A549 (cell line): ENCODE data around the gene FARP2. TPM values are rescaled to one million over a fixed set of nuclear protein-coding genes. Genes with fewer than 3 reads are reported as not detected.

Experiments used
- ATAC-seq, 2 experiments: fragments of 200-7000 bp in 1 of 2; fragments of >200 bp in 1 of 2; cut with Nextera tagmentation in 1 of 2; cut with Tn5 transposase in 1 of 2; 3 replicates each; pipeline versions ENCODE4 v1.8.0 to v1.9.1; 2018 to 2020; ENCODE audit warnings: mild to moderate bottlenecking in 1 of 2, moderate library complexity in 1 of 2
- CTCF ChIA-PET: fragments of 300-600 bp; sonication (Branson Sonifier 250); formaldehyde crosslinking; extraction: SDS; loops from one replicate; lab custom pipeline; 2021; ENCODE audit warnings: antibody characterized with exemption, inconsistent platforms; lab: Yijun Ruan, JAX
- POLR2A ChIA-PET: fragments of 350-600 bp; formaldehyde crosslinking; extraction: SDS; loops from one replicate; lab custom pipeline; 2021; ENCODE audit warnings: antibody characterized with exemption, inconsistent platforms; lab: Yijun Ruan, JAX
- DNase-seq, 2 experiments: peaks; one replicate each; pipeline versions ENCODE4 v3.0.0 to v3.0.0-alpha.2; 2011 to 2016; ENCODE audit warnings: low read depth in 1 of 2, low spot score in 1 of 2
- FAIRE-seq: peaks from 2 replicates; lab custom pipeline; 2011; peaks lifted over from hg19 to GRCh38; lab: Jason Lieb, UNC
- H3K27ac ChIP-seq, 2 experiments: fragments of >200 bp; sonication (Bioruptor Twin); formaldehyde crosslinking; 3 replicates each; pipeline ENCODE4 v1.5.1; 2016 to 2017
- H3K4me1 ChIP-seq: fragments of >200 bp; sonication (Bioruptor Twin); formaldehyde crosslinking; 3 replicates; pipeline ENCODE4 v1.6.1; 2016
- H3K4me2 ChIP-seq: fragments of >200 bp; sonication (Bioruptor Twin); formaldehyde crosslinking; 3 replicates; pipeline ENCODE4 v1.6.1; 2016
- H3K4me3 ChIP-seq: fragments of >200 bp; sonication (Bioruptor Twin); formaldehyde crosslinking; 3 replicates; pipeline ENCODE4 v1.5.1; 2016
- H3K9me3 ChIP-seq: fragments of >200 bp; sonication (Bioruptor Twin); formaldehyde crosslinking; 3 replicates; pipeline ENCODE4 v1.6.1; 2016
- CEBPB ChIP-seq, 2 experiments: fragments of >200 bp in 1 of 2; sonication (Bioruptor Twin) in 1 of 2; formaldehyde crosslinking in 1 of 2; IDR thresholded peaks; 2 replicates each; pipeline ENCODE4 v1.6.1; 2012 to 2016
- CHD2 ChIP-seq: fragments of 150-350 bp; IDR thresholded peaks from 2 replicates; pipeline ENCODE4 v1.6.1; 2014; ENCODE audit warnings: low read length; ENCODE audit not compliant: partially characterized antibody
- EHF ChIP-seq: fragments of 250-450 bp; sonication (Bioruptor Pico); IDR thresholded peaks from 2 replicates; pipeline ENCODE4 v1.5.0; 2020; ENCODE audit warnings: mild to moderate bottlenecking
- EP300 ChIP-seq, 2 experiments: fragments of >200 bp; sonication (Bioruptor Twin); formaldehyde crosslinking; IDR thresholded peaks; 2 replicates in 1 of 2; 3 replicates in 1 of 2; pipeline ENCODE4 v1.6.1; 2016 to 2017
- HDAC2 ChIP-seq: fragments of 200-600 bp; sonication (generic); IDR thresholded peaks from 2 replicates; pipeline ENCODE4 v1.6.1; 2016
- HOXB13 ChIP-seq: fragments of 250-450 bp; sonication (Bioruptor Pico); IDR thresholded peaks from 2 replicates; pipeline ENCODE4 v1.5.0; 2020; ENCODE audit warnings: low read depth, mild to moderate bottlenecking, moderate library complexity
- KDM1A ChIP-seq: fragments of 200-600 bp; sonication (generic); IDR thresholded peaks from 2 replicates; pipeline ENCODE4 v1.6.1; 2016; ENCODE audit warnings: low read depth, mild to moderate bottlenecking
- MAFK ChIP-seq: fragments of 450-650 bp; IDR thresholded peaks from 2 replicates; pipeline ENCODE4 v1.6.1; 2014; ENCODE audit not compliant: partially characterized antibody
- MAZ ChIP-seq: fragments of 150-350 bp; IDR thresholded peaks from 2 replicates; pipeline ENCODE4 v1.6.1; 2014; ENCODE audit warnings: antibody characterized with exemption, low read depth, low read length, borderline replicate concordance
- MYC ChIP-seq: IDR thresholded peaks from 2 replicates; pipeline ENCODE4 v1.6.1; 2012; ENCODE audit warnings: mild to moderate bottlenecking, inconsistent platforms, low read length, improper control_type of control experiment, borderline replicate concordance
- NFE2L2 ChIP-seq: fragments of 150-350 bp; conservative IDR thresholded peaks from 2 replicates; pipeline ENCODE4 v1.6.1; 2014; ENCODE audit warnings: low read length
- POLR2A ChIP-seq: IDR thresholded peaks from 2 replicates; pipeline ENCODE4 v1.6.1; 2012; ENCODE audit warnings: mild to moderate bottlenecking, low read length
- RAD21 ChIP-seq, 2 experiments: fragments of >200 bp in 1 of 2; sonication (Bioruptor Twin) in 1 of 2; formaldehyde crosslinking in 1 of 2; IDR thresholded peaks in 1 of 2; conservative IDR thresholded peaks in 1 of 2; 2 replicates in 1 of 2; 3 replicates in 1 of 2; pipeline ENCODE4 v1.6.1; 2012 to 2018; ENCODE audit warnings: inconsistent platforms in 1 of 2
- RCOR1 ChIP-seq: fragments of 150-350 bp; IDR thresholded peaks from 2 replicates; pipeline ENCODE4 v1.6.1; 2014; ENCODE audit warnings: antibody characterized with exemption, low read length, low read depth
- SMC3 ChIP-seq: fragments of >200 bp; sonication (Bioruptor Twin); formaldehyde crosslinking; IDR thresholded peaks from 3 replicates; pipeline ENCODE4 v1.6.1; 2018; ENCODE audit warnings: inconsistent platforms
- TFCP2L1 ChIP-seq: fragments of 250-450 bp; sonication (Bioruptor Pico); IDR thresholded peaks from 2 replicates; pipeline ENCODE4 v1.5.0; 2021; ENCODE audit warnings: mild to moderate bottlenecking
- TP53 ChIP-seq: fragments of 250-450 bp; sonication (Bioruptor Pico); IDR thresholded peaks from 2 replicates; pipeline ENCODE4 v1.5.0; 2021; ENCODE audit warnings: mild to moderate bottlenecking, moderate library complexity
- ZC3H11A ChIP-seq: fragments of 450-650 bp; IDR thresholded peaks from 2 replicates; pipeline ENCODE4 v1.6.1; 2014; ENCODE audit warnings: antibody characterized with exemption, mild to moderate bottlenecking
- ZFP36 ChIP-seq: fragments of 450-650 bp; IDR thresholded peaks from 2 replicates; pipeline ENCODE4 v1.6.1; 2014; ENCODE audit warnings: borderline replicate concordance; ENCODE audit not compliant: partially characterized antibody
- WGBS: methylation state at CpG from one replicate; pipeline ENCODE4 v1.1.6; 2017; ENCODE audit errors: missing lambda C conversion rate; 5-methylcytosine and 5-hydroxymethylcytosine counted together
- polyA plus RNA-seq, 4 experiments: library from polyadenylated mRNA; depleted of rRNA in 3 of 4; stranded (reverse); fragments of >200 nt; fragmentation: RNase III in 1 of 4; extraction: RNeasy Plus Mini Kit Qiagen cat#74134 plus additional on column Dnase treatment in 1 of 4; gene quantifications; 2 replicates in 3 of 4; 3 replicates in 1 of 4; pipeline ENCODE4 v1.2.3, GENCODE V29; 2011 to 2017
- TF ChIP-seq, protein P1 (sequence below): IDR thresholded peaks from 2 replicates; pipeline ENCODE4 v1.6.1; 2012
- TF ChIP-seq, protein P2 (sequence below): fragments of 250-450 bp; sonication (Bioruptor Pico); IDR thresholded peaks from 2 replicates; pipeline ENCODE4 v1.5.0; 2021; ENCODE audit warnings: mild to moderate bottlenecking, moderate library complexity, borderline replicate concordance
- TF ChIP-seq, protein P3 (sequence below): fragments of 450-650 bp; IDR thresholded peaks from 2 replicates; pipeline ENCODE4 v1.6.1; 2014; ENCODE audit warnings: antibody characterized with exemption

Gene FARP2
- polyA plus RNA-seq, 2 of the 4 experiments (the other 2 are of a cell fraction) = 17.0 to 29.1 TPM

DNA sequence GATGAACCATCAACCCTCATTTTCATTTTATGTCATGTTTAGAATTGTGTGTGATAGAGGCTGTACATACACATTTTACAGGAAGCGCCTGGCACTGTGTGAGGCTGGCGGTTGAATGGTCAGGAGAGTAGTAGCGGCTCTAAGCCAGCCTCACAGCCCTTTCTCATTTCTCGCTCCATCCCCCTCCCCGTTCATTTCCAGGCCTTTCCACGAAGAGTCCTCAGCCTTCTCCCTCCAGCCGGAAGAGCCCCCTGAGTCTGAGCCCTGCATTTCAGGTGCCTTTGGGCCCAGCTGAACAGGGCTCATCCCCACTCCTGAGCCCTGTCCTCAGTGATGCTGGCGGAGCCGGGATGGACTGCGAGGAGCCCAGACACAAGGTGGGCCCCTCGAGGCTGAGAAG is 100.5 kb downstream of the FARP2 start (continued):
- TF ChIP-seq CHD2 (no peak), ZC3H11A (no peak), EP300 (IDR thresholded peaks at IDR 0.05) (no peak), TFCP2L1 (CRISPR knock-in tag) (no peak)
- TF ChIP-seq, protein P1, sequence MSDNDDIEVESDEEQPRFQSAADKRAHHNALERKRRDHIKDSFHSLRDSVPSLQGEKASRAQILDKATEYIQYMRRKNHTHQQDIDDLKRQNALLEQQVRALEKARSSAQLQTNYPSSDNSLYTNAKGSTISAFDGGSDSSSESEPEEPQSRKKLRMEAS = no peak

DNA sequence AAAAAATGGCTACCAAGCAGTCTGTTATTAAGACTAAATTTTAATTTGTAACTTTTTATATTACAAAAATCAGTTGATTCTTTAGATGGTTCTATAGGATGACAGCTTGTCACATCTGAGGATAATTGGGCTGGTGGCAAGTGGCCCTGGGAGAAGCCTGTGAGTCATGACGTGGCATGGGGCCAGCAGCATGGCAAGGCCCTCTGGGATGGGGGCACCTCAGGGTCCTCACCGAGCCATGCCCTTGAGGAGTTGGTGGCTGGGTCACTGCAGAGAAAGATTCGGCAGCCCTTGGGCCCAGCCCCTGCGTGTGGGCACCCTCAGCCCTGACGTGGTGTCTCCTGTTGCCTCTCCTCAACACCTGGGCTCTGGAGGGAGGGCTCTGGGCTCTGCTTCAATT is 102.6 kb downstream of the FARP2 start:
- 90% methylated on average over 5 of the region's 5 CpGs for WGBS
- TF ChIP-seq SMC3 (no peak), HOXB13 (CRISPR knock-in tag) (no peak), RAD21 (conservative IDR thresholded peaks at IDR 0.05 in 1 of 2, IDR thresholded peaks at IDR 0.05 in 1 of 2) (no peak), RCOR1 (no peak), NFE2L2 (no peak), KDM1A (no peak), TP53 (CRISPR knock-in tag) (no peak), POLR2A (no peak), MAFK (no peak)
- TF ChIP-seq, protein P2, sequence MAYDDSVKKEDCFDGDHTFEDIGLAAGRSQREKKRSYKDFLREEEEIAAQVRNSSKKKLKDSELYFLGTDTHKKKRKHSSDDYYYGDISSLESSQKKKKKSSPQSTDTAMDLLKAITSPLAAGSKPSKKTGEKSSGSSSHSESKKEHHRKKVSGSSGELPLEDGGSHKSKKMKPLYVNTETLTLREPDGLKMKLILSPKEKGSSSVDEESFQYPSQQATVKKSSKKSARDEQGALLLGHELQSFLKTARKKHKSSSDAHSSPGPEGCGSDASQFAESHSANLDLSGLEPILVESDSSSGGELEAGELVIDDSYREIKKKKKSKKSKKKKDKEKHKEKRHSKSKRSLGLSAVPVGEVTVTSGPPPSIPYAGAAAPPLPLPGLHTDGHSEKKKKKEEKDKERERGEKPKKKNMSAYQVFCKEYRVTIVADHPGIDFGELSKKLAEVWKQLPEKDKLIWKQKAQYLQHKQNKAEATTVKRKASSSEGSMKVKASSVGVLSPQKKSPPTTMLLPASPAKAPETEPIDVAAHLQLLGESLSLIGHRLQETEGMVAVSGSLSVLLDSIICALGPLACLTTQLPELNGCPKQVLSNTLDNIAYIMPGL (CRISPR knock-in tag) = no peak
- TF ChIP-seq, protein P1 = no peak
- Histone ChIP-seq H3K4me3 (no peak overlapping the region), H3K27ac (no peak overlapping the region), H3K9me3 (no peaks in the 10 kb centered on the region), H3K4me2 (no peak overlapping the region), H3K4me1 (no peaks in the 10 kb centered on the region)
- no peak for ATAC-seq
- DNase-seq = no peak
- CTCF ChIA-PET = no interaction called here
- no peak for FAIRE-seq
- POLR2A ChIA-PET = no interaction called here

DNA sequence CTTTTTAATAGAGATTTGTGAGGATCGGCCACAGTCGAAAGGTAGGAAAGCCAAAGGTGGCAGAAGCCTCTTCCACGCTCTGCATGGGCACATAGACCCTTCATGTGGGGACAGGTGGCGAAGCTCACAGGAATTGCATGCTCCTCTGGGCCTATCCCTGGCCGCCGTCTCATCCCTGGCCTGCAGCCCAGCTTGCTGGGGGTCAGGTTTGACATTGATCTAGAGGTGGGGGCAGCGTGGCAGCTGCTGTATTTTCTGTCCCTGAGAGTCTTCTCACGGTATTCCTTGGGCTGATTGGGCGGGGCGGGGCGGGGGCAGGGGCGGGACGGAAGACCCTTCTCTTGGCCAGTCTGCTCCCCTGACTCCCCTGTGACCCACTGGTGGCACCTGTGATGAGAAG is 103.4 kb downstream of the FARP2 start:
- no peak overlapping the region for H3K4me3 ChIP-seq
- DNase-seq = no peak
- CTCF ChIA-PET = no interaction called here
- WGBS = 90% methylated on average over 4 of the region's 13 CpGs
- no peak overlapping the region for H3K27ac ChIP-seq
- H3K4me2 ChIP-seq = no peak overlapping the region
- no peak for TF ChIP-seq MYC
- POLR2A ChIA-PET = no interaction called here
- H3K9me3 ChIP-seq = no peaks in the 10 kb centered on the region
- FAIRE-seq = no peak
- no peak for ATAC-seq
- H3K4me1 ChIP-seq = no peaks in the 10 kb centered on the region

DNA sequence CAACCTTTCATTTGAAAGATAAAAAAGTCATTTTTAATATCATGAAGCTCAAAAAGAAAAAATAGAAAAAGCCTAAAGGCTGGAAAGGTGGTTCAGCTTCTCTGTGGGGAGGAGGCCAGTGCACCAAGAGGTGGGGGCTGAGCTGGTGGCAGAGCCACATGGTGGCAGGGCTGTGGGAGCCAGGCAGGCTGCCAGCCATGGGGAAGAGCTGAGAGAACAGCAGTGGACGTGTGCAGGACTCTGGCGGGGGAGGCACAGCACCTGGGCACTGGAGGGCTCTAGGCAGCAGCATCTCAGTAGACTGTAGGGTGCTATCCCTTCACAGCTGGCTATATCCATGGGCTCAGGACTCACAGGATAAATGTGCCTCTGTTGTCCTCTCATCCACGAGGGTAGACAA is 104.5 kb downstream of the FARP2 start:
- ChIA-PET CTCF (interaction anchor here (1.2 kb wide), 1 partner anchor 609 kb away, joined by 3 read pairs; no protein-coding TSS in a partner anchor), POLR2A (no interaction called here)
- no peaks in the 10 kb centered on the region for H3K4me1 ChIP-seq
- no peak overlapping the region for H3K4me2 ChIP-seq
- FAIRE-seq (no peak), ATAC-seq (peak in 1 of 2 experiments; percentile 14; a peak in 2 of 6 replicates), DNase-seq (no peak)
- WGBS = 70% methylated on average over 3 of the region's 3 CpGs
- H3K4me3 ChIP-seq = no peak overlapping the region
- no peak overlapping the region for H3K27ac ChIP-seq
- no peaks in the 10 kb centered on the region for H3K9me3 ChIP-seq
- TF ChIP-seq CEBPB (IDR thresholded peaks at IDR 0.05) (no peak), ZFP36 (no peak), MAZ (no peak), HDAC2 (no peak), EHF (CRISPR knock-in tag) (no peak)
- TF ChIP-seq, protein P3, sequence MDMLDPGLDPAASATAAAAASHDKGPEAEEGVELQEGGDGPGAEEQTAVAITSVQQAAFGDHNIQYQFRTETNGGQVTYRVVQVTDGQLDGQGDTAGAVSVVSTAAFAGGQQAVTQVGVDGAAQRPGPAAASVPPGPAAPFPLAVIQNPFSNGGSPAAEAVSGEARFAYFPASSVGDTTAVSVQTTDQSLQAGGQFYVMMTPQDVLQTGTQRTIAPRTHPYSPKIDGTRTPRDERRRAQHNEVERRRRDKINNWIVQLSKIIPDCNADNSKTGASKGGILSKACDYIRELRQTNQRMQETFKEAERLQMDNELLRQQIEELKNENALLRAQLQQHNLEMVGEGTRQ = no peak
